Ishikawa (cell line): ENCODE measurements around the gene ADAMTS1.

Experiments used
- CEBPB ChIP-seq: IDR thresholded peaks from 2 replicates; pipeline ENCODE4 v1.6.1; 2012
- CREB1 ChIP-seq: IDR thresholded peaks from 2 replicates; pipeline ENCODE4 v1.6.1; 2012; ENCODE audit warnings: low read depth
- EGR1 ChIP-seq: IDR thresholded peaks from 2 replicates; pipeline ENCODE4 v1.6.1; 2012
- EP300 ChIP-seq: IDR thresholded peaks from 2 replicates; pipeline ENCODE4 v1.6.1; 2012; ENCODE audit warnings: borderline replicate concordance
- FOXM1 ChIP-seq: IDR thresholded peaks from 2 replicates; pipeline ENCODE4 v1.6.1; 2012; ENCODE audit warnings: low read depth, borderline replicate concordance
- NFIC ChIP-seq: IDR thresholded peaks from 2 replicates; pipeline ENCODE4 v1.6.1; 2012
- RAD21 ChIP-seq: IDR thresholded peaks from 2 replicates; pipeline ENCODE4 v1.6.1; 2012; ENCODE audit warnings: low read depth
- TAF1 ChIP-seq: IDR thresholded peaks from 2 replicates; pipeline ENCODE4 v1.6.1; 2012; ENCODE audit warnings: low read depth, mild to moderate bottlenecking
- TCF12 ChIP-seq: IDR thresholded peaks from 2 replicates; pipeline ENCODE4 v1.6.1; 2012; ENCODE audit warnings: low read depth
- TEAD4 ChIP-seq: IDR thresholded peaks from 2 replicates; pipeline ENCODE4 v1.6.1; 2012
- YY1 ChIP-seq: IDR thresholded peaks from 2 replicates; pipeline ENCODE4 v1.6.1; 2012; ENCODE audit warnings: low read depth
- ZBTB7A ChIP-seq: IDR thresholded peaks from 2 replicates; pipeline ENCODE4 v1.6.1; 2012; ENCODE audit warnings: low read depth
- TF ChIP-seq, protein P1 (sequence below): IDR thresholded peaks from 2 replicates; pipeline ENCODE4 v1.6.1; 2012; ENCODE audit warnings: low read depth, mild to moderate bottlenecking
- TF ChIP-seq, protein P2 (sequence below): IDR thresholded peaks from 2 replicates; pipeline ENCODE4 v1.6.1; 2012
- TF ChIP-seq, protein P3 (sequence below): IDR thresholded peaks from 2 replicates; pipeline ENCODE4 v1.6.1; 2012

ADAMTS1 gene

DNA sequence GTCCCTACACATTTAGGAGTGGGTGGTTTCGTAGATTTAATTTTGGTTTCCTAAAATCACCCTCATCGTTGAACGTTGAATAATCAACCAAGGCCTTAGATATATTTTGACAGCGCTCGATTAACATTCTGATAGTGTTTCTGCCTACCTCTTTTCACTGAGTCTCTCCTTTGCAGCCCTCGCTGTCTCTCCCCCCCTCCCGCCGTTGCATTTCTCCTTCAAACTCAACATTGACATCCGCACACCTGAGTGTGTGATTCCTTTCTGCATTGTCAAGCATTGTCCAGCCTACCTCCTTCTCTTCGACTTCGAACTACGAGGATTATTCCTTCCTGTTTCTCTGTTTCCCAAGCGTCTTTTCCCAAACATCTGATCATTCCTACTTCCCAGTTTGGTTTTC is 1.8 kb upstream of the ADAMTS1 start:
- TF ChIP-seq RAD21 (no peak), NFIC (no peak), ZBTB7A (no peak), TEAD4 (no peak), EGR1 (no peak), FOXM1 (no peak)
- TF ChIP-seq, protein P1, sequence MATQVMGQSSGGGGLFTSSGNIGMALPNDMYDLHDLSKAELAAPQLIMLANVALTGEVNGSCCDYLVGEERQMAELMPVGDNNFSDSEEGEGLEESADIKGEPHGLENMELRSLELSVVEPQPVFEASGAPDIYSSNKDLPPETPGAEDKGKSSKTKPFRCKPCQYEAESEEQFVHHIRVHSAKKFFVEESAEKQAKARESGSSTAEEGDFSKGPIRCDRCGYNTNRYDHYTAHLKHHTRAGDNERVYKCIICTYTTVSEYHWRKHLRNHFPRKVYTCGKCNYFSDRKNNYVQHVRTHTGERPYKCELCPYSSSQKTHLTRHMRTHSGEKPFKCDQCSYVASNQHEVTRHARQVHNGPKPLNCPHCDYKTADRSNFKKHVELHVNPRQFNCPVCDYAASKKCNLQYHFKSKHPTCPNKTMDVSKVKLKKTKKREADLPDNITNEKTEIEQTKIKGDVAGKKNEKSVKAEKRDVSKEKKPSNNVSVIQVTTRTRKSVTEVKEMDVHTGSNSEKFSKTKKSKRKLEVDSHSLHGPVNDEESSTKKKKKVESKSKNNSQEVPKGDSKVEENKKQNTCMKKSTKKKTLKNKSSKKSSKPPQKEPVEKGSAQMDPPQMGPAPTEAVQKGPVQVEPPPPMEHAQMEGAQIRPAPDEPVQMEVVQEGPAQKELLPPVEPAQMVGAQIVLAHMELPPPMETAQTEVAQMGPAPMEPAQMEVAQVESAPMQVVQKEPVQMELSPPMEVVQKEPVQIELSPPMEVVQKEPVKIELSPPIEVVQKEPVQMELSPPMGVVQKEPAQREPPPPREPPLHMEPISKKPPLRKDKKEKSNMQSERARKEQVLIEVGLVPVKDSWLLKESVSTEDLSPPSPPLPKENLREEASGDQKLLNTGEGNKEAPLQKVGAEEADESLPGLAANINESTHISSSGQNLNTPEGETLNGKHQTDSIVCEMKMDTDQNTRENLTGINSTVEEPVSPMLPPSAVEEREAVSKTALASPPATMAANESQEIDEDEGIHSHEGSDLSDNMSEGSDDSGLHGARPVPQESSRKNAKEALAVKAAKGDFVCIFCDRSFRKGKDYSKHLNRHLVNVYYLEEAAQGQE, result no peak
- TF ChIP-seq, protein P2, sequence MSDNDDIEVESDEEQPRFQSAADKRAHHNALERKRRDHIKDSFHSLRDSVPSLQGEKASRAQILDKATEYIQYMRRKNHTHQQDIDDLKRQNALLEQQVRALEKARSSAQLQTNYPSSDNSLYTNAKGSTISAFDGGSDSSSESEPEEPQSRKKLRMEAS, result no peak

DNA sequence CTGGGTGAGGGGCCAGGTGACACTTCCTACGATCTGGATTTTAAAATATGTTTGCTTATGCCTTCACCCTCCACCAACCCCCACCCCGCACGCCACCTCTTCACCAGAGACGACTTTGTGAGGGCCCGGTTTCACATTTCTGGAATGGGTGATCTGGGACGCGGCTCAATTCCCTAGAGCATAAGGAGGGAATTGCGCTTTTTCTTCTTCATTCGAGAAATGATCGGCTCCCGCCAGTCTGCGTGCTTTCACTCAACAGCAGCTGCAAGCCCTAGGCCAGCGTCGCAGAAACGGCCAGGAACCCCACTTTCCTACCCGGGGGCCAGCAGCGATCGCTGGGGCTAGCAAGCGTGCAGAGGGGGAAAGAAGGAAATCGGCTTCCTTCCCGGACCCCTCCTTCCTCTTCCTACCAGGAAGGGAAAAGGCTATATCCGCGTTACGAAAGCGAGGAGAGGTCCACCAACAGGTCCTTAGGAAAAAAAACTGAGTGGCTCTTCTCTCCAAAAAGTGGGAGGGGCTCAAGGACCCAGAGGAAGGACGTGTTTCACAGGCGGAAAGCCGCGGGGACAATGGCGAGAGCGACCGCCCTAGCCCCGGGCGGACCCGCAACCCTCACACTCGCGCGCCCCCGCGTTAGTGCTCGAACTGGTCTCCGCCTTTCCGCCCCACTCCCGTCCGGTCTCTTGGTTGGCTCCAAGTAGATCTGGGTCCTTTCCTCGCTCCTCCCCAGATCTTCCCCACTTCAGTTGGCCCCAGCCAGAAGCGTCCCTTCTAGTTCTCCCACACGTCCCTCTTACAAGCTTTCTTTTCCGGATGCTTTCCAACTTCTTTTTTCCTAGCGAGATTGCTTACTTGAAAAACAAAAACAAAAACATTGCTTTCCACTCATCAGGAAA is 1.1 kb upstream of the ADAMTS1 start:
- 0 out of 2 replicates have a peak, but pooled peaks have one; percentile 44 for TF ChIP-seq ZBTB7A
- TF ChIP-seq, protein P1, result no peak
- TF ChIP-seq CEBPB, result 0 out of 2 replicates have a peak, but pooled peaks have one; percentile 24
- TF ChIP-seq, protein P2, result peak; percentile 41
- TF ChIP-seq EGR1, result peak; percentile 38; the same call in 1 of the 2 replicates
- TF ChIP-seq, protein P3, sequence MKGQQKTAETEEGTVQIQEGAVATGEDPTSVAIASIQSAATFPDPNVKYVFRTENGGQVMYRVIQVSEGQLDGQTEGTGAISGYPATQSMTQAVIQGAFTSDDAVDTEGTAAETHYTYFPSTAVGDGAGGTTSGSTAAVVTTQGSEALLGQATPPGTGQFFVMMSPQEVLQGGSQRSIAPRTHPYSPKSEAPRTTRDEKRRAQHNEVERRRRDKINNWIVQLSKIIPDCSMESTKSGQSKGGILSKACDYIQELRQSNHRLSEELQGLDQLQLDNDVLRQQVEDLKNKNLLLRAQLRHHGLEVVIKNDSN, result no peak
- peak; percentile 27; the same call in 1 of the 2 replicates for TF ChIP-seq YY1
- TF ChIP-seq TEAD4, result 0 out of 2 replicates have a peak, but pooled peaks have one; percentile 16

DNA sequence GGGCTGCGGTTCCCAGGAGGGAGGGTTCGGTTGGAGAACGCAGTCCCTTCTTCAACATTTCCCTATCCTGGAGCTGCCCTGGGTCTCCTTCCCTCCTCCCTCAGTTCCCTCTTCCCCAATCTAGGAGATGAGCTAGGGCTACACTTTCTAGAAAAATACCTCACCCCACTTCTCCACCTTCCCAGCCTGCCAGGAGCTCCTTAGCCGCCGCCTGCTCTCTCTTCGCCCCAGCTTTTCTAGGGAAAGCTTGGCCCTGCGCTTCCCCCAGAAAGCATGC is 488 bp upstream of the ADAMTS1 start:
- TF ChIP-seq EGR1 (no peak), YY1 (no peak), NFIC (no peak), TCF12 (no peak), CREB1 (no peak), TAF1 (peak; percentile 35; the same call in 1 of the 2 replicates)
- TF ChIP-seq, protein P3, result no peak

DNA sequence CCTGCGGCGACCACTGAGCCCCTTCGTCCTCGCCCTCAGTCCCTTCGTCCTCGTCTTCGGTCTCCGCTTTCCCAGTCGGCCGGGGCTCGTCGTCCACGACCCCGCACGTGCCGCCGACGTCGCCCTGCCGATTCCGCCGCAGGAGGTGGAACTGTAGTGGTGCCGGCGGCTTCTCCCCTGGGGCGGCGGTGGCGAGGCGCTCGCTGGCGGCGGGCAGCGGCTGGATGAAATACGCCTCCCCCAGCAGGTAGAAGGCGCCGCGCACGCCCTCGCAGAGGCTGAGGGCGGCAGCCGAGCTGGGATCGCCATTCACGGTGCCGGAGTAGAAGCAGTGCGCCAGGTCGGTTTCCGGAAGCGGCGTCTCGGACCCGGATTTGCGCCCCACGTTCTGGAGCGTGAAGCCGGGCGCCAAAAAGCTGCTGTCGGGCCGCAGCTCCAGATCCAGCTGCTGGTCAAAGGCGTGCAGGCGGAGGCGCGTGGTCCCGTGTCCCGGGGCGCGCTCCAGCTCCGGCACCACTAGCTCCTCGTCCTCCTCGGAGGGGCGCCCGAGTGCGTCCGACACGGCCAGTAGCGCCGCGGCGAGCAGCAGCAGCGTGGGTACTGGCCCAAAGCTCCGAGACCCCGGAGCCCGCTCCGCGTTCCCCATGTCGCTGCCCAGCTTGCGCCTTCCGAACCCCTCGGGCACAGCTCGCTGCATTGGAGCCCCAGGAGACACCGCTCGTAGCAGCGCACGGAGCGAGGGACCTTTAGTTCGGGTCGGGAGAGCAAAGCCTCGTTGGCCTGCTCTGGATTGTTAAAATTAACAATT is 747 bp downstream of the ADAMTS1 start:
- TF ChIP-seq, protein P2, result peak; percentile 93
- TF ChIP-seq CREB1 (no peak), CEBPB (no peak; the same call in 1 of the 2 replicates), NFIC (0 out of 2 replicates have a peak, but pooled peaks have one; percentile 39), TCF12 (peak; percentile 60), RAD21 (no peak), TEAD4 (peak; percentile 32), EGR1 (0 out of 2 replicates have a peak, but pooled peaks have one; percentile 60), EP300 (0 out of 2 replicates have a peak, but pooled peaks have one; percentile 2)
- TF ChIP-seq, protein P3, result no peak

DNA sequence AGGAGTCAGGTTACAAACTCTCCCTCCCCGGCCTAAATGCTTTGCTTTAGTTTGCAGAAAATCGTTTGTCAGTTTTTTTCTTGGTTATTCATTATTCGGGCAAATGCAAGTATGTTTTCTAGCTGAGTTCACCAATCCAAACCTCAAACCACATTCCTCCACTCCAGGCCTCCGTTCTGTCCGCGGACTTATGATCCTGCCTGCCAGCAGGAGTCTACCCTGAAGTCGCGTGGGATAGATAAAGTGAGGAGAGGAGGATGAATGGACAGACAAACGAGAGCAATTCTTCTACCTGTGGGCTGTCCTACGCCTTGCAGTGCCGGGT is 1.3 kb downstream of the ADAMTS1 start:
- TF ChIP-seq NFIC, result no peak
- no peak for TF ChIP-seq YY1
- TF ChIP-seq, protein P1, result no peak
- 0 out of 2 replicates have a peak, but pooled peaks have one; percentile 5 for TF ChIP-seq TEAD4
